D721Med (cell line): Measurements from ENCODE around the gene GPR65.

Experiments used
- DNase-seq: peaks from one replicate; pipeline ENCODE4 v3.0.0; 2011; ENCODE audit warnings: low spot score; ENCODE audit not compliant: insufficient read length
- FAIRE-seq: peaks from 2 replicates; lab custom pipeline; 2011; peaks lifted over from hg19 to GRCh38; lab: Jason Lieb, UNC
- CTCF ChIP-seq: IDR thresholded peaks from 2 replicates; pipeline ENCODE4 v1.5.1; 2012; ENCODE audit warnings: mild to moderate bottlenecking, control low read depth; ENCODE audit not compliant: insufficient read depth; ENCODE audit errors: missing control alignments

GPR65 gene

DNA sequence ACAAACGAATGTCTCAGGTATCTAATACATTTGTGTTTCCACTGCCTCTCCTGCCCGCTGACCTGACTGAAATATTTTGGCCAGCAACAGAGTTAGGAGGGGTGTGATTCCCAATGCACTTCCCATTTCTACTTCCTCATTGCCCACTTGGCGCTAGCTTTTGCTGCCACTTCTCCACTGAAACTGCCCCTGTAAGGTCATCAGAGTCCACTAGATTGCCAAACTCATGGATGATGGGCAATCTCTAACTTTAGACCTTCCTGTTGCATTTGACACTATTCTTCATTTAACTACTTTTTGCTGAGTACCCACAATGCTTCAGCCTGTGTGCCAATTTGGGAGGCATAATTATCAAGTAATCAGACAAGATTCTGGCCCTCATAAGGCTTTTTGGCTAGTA, 40.8 kb downstream of the GPR65 start:
- TF ChIP-seq CTCF: no peak
- no peak for FAIRE-seq
- DNase-seq: no peak

DNA sequence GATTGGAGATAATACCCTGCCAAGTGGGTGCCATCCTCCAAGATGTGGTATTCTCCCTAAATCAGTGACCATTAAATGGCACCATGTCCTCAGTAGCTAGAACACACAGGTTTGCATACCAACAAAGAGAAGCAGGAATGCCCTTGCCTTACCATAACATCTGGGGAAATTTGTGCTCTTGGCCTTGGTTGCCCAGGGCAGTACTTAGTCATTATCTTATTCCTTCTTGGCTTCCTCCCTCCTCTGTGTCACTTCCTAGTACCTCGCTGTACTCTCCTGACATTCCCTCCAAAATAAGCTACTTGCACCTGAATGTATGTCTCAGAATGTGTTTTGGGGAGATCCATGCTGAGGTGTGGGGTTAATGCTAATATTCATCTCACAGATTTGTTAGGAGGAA, 43.4 kb downstream of the GPR65 start:
- no peak for TF ChIP-seq CTCF
- FAIRE-seq (no peak), DNase-seq (no peak)

DNA sequence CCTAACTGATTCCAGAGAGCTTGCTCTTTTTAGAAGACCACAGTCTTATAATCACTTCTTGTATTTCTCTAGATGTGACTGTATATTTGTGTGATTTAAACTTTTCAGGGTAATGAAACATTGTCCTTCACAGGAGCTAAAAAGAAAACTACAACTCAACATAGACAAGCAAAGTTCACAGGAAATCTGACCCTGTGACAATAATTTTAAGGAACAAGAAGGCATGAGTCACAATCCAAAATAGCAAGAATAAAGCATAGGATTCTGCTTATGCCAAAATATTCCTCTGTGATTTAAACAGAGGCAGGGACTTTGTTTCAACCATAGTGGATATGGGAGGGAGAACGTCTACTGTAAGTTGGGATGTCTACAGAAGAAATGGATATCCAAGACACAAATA, 44.3 kb downstream of the GPR65 start:
- no peak for TF ChIP-seq CTCF
- DNase-seq (no peak), FAIRE-seq (no peak)

DNA sequence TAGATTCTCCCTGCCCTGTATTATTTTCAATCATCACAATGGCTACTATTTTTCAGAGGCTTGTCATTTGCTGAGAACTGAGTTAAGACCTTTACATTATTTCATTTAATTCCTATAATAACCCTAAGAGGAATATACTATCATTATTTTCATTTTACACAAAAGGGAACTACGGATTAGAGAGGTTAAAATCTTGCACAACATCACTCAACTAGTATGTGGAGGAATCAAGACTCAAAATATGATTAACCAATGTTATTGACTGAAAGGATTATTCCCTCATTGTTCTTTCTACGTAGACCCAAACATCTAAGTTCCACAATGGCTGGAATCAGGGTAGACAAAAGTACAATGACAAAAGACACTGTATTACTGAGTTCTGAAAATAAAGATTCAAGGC, 45.0 kb downstream of the GPR65 start:
- TF ChIP-seq CTCF: no peak
- DNase-seq: no peak

DNA sequence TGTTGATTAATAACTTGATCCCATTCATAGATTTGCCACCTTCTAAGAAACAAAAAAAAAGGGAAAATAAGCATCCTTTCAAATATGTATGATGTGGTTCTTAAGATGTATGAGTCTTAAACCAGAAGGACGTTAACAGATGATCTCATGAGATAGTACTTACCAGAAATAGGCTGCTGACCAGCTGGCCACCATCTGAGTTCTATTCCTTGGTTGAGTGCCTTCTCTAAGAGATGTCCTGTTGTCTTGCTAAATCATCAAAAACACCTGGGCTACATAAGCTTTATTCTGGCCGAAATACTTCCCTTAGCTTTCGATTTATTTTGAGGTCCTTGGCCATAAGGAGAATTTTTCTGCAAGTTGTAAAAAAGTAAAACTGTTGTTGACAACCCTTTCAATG, 55.6 kb downstream of the GPR65 start:
- no peak for FAIRE-seq
- no peak for TF ChIP-seq CTCF
- DNase-seq: no peak

More for the DNA sequence above, 45.0 kb downstream of the GPR65 start:
- FAIRE-seq: no peak

DNA sequence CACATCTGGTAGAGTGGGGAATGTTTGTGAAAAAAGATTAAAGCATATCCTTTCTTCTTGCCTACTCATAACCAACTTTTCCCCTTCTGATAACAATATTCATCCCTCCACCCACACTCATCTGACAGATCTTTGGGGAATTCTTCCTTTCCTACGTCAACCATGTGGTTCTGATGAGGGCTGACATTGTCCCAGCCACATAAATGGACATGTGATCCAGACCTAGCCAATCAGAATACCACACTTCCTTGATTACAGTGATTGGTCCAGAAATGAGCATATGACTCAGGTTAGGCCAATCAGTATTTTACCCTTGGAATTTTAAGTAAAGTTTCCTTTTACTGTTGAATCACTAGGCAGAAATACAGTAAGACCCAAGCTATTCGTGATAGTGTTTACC, 58.9 kb downstream of the GPR65 start:
- no peak for TF ChIP-seq CTCF
- no peak for DNase-seq
- no peak for FAIRE-seq
